GM21423 (cell line): ENCODE results near the gene EGFLAM.
A peak's percentile ranks its signal among the peaks of the same experiment; 100 is the strongest.

Experiments
- ATAC-seq: cut with Tn5 transposase; IDR thresholded peaks from one replicate; pipeline ENCODE4 v1.9.1; 2021; ENCODE audit warnings: mild to moderate bottlenecking, moderate library complexity; ENCODE audit not compliant: unreplicated experiment

EGFLAM gene

GRCh38 chr5:38445374-38446028 is 187.1 kb downstream of the EGFLAM start:
- no peak for ATAC-seq

- no peak for ATAC-seq
Measured at GRCh38 chr5:38446029-38446522, 187.7 kb downstream of the EGFLAM start.

GRCh38 chr5:38447056-38447455 is 188.7 kb downstream of the EGFLAM start:
- no peak for ATAC-seq

GRCh38 chr5:38447786-38448185 is 189.4 kb downstream of the EGFLAM start:
- no peak for ATAC-seq

GRCh38 chr5:38448568-38449350 is 190.4 kb downstream of the EGFLAM start:
- no peak for ATAC-seq

- ATAC-seq, result no peak
Measured at GRCh38 chr5:38450627-38451026, 192.3 kb downstream of the EGFLAM start.

- no peak for ATAC-seq
Measured at GRCh38 chr5:38451074-38451725, 192.8 kb downstream of the EGFLAM start.

GRCh38 chr5:38452201-38452600 is 193.8 kb downstream of the EGFLAM start:
- no peak for ATAC-seq

GRCh38 chr5:38453506-38453905 is 195.1 kb downstream of the EGFLAM start:
- ATAC-seq, result peak; percentile 96

GRCh38 chr5:38453921-38454320 is 195.6 kb downstream of the EGFLAM start:
- ATAC-seq, result peak; percentile 7

GRCh38 chr5:38455796-38456330 is 197.5 kb downstream of the EGFLAM start:
- ATAC-seq, result peak; percentile 54

- no peak for ATAC-seq
Measured at GRCh38 chr5:38456657-38457399, 198.5 kb downstream of the EGFLAM start.

- no peak for ATAC-seq
Measured at GRCh38 chr5:38458174-38458573, 199.8 kb downstream of the EGFLAM start.

GRCh38 chr5:38462976-38463633 is 204.7 kb downstream of the EGFLAM start:
- ATAC-seq, result no peak

GRCh38 chr5:38463634-38464521 is 205.5 kb downstream of the EGFLAM start:
- no peak for ATAC-seq

GRCh38 chr5:38465061-38465460 is 206.7 kb downstream of the EGFLAM start:
- no peak for ATAC-seq

GRCh38 chr5:38465702-38466423 is 207.5 kb downstream of the EGFLAM start:
- no peak for ATAC-seq

GRCh38 chr5:38466424-38467189 is 208.2 kb downstream of the EGFLAM start:
- no peak for ATAC-seq
